Uterus (tissue), 4 donors: Measurements from ENCODE around the gene EIF3A. TPM values are rescaled to one million over a fixed set of nuclear protein-coding genes. Genes with fewer than 3 reads are reported as not detected.

Experiments
- DNase-seq, 2 donors: peaks; one replicate each; pipeline ENCODE4 v3.0.0-alpha.2; 2019 to 2020
- H3K27ac ChIP-seq, 2 donors: fragments of 200-600 bp; sonication (generic); 1 replicate in 1 of 2; 2 replicates in 1 of 2; pipeline ENCODE4 v1.5.1; 2016 to 2018
- H3K27me3 ChIP-seq, 2 donors: fragments of 200-600 bp; sonication (generic); one replicate each; pipeline ENCODE4 v1.5.1; 2018 to 2019; ENCODE audit warnings: control low read depth in 1 of 2
- H3K36me3 ChIP-seq, 2 donors: fragments of 200-600 bp; sonication (generic); one replicate each; pipeline ENCODE4 v1.5.1; 2019; ENCODE audit warnings: control low read depth in 1 of 2
- H3K4me1 ChIP-seq, 2 donors: fragments of 200-600 bp; sonication (generic); one replicate each; pipeline ENCODE4 v1.5.1; 2018 to 2019; ENCODE audit warnings: control low read depth in 1 of 2
- H3K4me3 ChIP-seq, 2 donors: fragments of 200-600 bp; sonication (generic); 1 replicate in 1 of 2; 2 replicates in 1 of 2; pipeline ENCODE4 v1.5.1; 2018 to 2019; ENCODE audit warnings: mild to moderate bottlenecking in 1 of 2
- H3K9me3 ChIP-seq, 2 donors: fragments of 200-600 bp; sonication (generic); one replicate each; pipeline ENCODE4 v1.5.1; 2019; ENCODE audit warnings: control low read depth in 1 of 2
- POLR2A ChIP-seq, 2 donors: fragments of 450-650 bp; IDR thresholded peaks; one replicate each; pipeline ENCODE4 v1.6.1; 2016; ENCODE audit warnings: antibody characterized with exemption in 2 of 2, mild to moderate bottlenecking in 1 of 2, moderate library complexity in 1 of 2
- intact Hi-C: fragments of 100-400 bp; cut with DNase I; formaldehyde crosslinking; loops from one replicate; pipeline ENCODE4 v1.15.1; 2023; ENCODE audit warnings: low total_unique reads
- total RNA-seq, 4 donors: library from RNA; depleted of rRNA in 3 of 4; stranded (reverse); fragments of >200 nt in 3 of 4; gene quantifications; one replicate each; pipeline versions ENCODE4 v1.1.0 to v1.2.4, GENCODE V29; 2014 to 2023
- TF ChIP-seq, protein P1 (sequence below), 4 experiments: fragments of 200-600 bp in 2 of 4; fragments of 450-650 bp in 2 of 4; sonication (generic) in 2 of 4; IDR thresholded peaks; one replicate each; pipeline ENCODE4 v1.5.1; 2016 to 2019; ENCODE audit warnings: antibody characterized with exemption in 4 of 4, mild to moderate bottlenecking in 2 of 4, moderate library complexity in 1 of 4
- donor health status: DM: yes; HTN: yes; CAD: no.

EIF3A gene, protein sequence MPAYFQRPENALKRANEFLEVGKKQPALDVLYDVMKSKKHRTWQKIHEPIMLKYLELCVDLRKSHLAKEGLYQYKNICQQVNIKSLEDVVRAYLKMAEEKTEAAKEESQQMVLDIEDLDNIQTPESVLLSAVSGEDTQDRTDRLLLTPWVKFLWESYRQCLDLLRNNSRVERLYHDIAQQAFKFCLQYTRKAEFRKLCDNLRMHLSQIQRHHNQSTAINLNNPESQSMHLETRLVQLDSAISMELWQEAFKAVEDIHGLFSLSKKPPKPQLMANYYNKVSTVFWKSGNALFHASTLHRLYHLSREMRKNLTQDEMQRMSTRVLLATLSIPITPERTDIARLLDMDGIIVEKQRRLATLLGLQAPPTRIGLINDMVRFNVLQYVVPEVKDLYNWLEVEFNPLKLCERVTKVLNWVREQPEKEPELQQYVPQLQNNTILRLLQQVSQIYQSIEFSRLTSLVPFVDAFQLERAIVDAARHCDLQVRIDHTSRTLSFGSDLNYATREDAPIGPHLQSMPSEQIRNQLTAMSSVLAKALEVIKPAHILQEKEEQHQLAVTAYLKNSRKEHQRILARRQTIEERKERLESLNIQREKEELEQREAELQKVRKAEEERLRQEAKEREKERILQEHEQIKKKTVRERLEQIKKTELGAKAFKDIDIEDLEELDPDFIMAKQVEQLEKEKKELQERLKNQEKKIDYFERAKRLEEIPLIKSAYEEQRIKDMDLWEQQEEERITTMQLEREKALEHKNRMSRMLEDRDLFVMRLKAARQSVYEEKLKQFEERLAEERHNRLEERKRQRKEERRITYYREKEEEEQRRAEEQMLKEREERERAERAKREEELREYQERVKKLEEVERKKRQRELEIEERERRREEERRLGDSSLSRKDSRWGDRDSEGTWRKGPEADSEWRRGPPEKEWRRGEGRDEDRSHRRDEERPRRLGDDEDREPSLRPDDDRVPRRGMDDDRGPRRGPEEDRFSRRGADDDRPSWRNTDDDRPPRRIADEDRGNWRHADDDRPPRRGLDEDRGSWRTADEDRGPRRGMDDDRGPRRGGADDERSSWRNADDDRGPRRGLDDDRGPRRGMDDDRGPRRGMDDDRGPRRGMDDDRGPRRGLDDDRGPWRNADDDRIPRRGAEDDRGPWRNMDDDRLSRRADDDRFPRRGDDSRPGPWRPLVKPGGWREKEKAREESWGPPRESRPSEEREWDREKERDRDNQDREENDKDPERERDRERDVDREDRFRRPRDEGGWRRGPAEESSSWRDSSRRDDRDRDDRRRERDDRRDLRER (N-terminal part only)
- 100 to 1,000 TPM in 2 of 4 donors, 10 to 100 TPM in 2; 54.3 to 144 (median 89.2) TPM for total RNA-seq

DNA sequence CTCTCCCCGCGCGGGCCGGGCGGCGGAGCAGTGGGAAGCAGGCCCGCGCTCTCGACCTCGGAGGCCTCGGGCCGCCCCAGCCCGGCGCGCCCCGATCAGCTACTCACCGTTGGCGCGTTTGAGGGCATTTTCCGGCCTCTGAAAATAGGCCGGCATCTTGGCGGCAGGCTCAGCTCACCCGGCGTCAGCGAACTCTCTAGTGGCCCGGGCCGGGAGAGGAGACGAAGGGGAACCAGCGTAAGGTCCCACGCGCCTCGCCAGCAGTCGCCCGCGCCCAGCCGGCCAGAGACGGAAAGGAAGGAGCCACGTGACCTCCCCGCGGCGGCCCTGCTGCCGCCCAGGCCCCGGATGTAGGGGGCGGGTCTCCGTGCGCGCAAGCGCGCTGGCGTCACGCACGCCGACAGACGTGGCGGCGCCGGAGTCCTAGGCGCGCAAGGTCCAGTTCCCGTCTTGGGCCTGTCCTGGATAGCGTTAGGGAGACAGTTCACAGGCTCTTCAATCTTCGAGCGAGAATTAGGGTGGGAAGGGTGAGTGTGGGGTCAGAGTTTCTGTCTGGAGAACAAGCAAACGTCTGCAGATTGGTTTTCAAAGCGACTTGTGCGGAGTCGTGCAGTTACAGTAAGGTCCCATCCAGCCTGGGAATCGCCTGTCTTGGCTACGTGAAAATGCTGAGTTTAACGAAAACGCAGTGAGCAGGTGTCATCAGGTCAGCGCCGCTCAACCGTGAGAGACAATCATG lies at the start of gene EIF3A:
Gene EIF3A (minus strand): TSS at position 297 of the 739 bp plus-strand sequence. CDS start 141 bp downstream, at position 156.
- intact Hi-C loops, result no loop called here

DNA sequence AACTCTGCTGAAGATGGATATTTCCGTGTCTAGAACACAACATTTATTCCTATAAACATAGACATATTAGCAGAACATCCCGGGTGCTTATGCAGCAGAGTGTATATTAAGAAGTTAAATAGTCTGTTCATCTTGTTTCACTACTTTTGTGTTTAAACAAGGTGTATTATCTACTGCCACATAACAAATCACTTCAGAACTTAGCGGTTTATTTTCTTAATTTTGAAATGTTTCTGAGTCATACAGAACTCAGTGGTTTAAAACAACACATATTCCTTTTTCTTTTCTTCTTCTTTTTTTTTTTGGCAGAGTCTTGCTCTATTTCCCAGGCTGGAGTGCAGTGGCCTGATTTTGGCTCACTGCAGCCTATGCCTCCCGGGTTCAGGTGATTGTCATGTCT lies 49.1 kb upstream of the EIF3A start:
- Histone ChIP-seq H3K36me3 (no peaks in the 10 kb centered on the region), H3K4me3 (no peak overlapping the region), H3K27me3 (no peaks in the 10 kb centered on the region), H3K9me3 (no peaks in the 10 kb centered on the region), H3K27ac (no peak overlapping the region), H3K4me1 (no peaks in the 10 kb centered on the region)
- TF ChIP-seq, protein P1, sequence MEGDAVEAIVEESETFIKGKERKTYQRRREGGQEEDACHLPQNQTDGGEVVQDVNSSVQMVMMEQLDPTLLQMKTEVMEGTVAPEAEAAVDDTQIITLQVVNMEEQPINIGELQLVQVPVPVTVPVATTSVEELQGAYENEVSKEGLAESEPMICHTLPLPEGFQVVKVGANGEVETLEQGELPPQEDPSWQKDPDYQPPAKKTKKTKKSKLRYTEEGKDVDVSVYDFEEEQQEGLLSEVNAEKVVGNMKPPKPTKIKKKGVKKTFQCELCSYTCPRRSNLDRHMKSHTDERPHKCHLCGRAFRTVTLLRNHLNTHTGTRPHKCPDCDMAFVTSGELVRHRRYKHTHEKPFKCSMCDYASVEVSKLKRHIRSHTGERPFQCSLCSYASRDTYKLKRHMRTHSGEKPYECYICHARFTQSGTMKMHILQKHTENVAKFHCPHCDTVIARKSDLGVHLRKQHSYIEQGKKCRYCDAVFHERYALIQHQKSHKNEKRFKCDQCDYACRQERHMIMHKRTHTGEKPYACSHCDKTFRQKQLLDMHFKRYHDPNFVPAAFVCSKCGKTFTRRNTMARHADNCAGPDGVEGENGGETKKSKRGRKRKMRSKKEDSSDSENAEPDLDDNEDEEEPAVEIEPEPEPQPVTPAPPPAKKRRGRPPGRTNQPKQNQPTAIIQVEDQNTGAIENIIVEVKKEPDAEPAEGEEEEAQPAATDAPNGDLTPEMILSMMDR (IDR thresholded peaks at IDR 0.05), result no peak
- TF ChIP-seq POLR2A (IDR thresholded peaks at IDR 0.05), result no peak
- intact Hi-C loops, result no loop called here
- no peak for DNase-seq

More for the DNA sequence above, at the start of gene EIF3A:
- H3K36me3 ChIP-seq, result no peaks in the 10 kb centered on the region
- no peaks in the 10 kb centered on the region for H3K27me3 ChIP-seq
- H3K4me3 ChIP-seq, result peak within 1 kb of the TSS; percentile 64 to 96
- no peaks in the 10 kb centered on the region for H3K9me3 ChIP-seq
- DNase-seq, result peak; percentile 87 to 94
- H3K27ac ChIP-seq, result peak within 1 kb of the TSS; percentile 94
- no peaks in the 10 kb centered on the region for H3K4me1 ChIP-seq
- peak; percentile 91 to 94 for TF ChIP-seq POLR2A (IDR thresholded peaks at IDR 0.05)
- TF ChIP-seq, protein P1 (IDR thresholded peaks at IDR 0.05), result peak in 1 of 4 experiments; percentile 4

DNA sequence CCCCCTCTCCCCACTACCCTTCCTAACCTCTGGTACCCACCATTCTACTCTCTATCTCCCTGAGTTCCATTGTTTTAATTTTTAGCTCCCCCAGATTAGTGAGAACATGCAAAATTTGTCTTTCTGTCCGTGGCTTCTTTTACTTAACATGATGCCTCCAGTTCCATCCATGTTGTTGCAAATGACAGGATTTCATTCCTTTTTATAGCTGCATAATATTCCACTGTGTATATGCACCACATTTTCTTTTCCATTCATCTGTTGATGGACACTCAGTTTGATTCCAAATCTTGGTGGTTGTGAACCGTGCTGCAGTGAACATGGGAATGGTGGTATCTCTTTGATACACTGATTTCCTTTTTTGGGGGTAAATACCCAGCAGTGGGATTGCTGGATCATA lies 45.3 kb upstream of the EIF3A start:
- H3K27me3 ChIP-seq, result no peaks in the 10 kb centered on the region
- TF ChIP-seq, protein P1 (IDR thresholded peaks at IDR 0.05), result no peak
- TF ChIP-seq POLR2A (IDR thresholded peaks at IDR 0.05), result no peak
- no peaks in the 10 kb centered on the region for H3K36me3 ChIP-seq
- no peak overlapping the region for H3K4me3 ChIP-seq
- no peaks in the 10 kb centered on the region for H3K4me1 ChIP-seq
- intact Hi-C loops, result no loop called here
- no peaks in the 10 kb centered on the region for H3K9me3 ChIP-seq
- no peak for DNase-seq
- H3K27ac ChIP-seq, result no peak overlapping the region

DNA sequence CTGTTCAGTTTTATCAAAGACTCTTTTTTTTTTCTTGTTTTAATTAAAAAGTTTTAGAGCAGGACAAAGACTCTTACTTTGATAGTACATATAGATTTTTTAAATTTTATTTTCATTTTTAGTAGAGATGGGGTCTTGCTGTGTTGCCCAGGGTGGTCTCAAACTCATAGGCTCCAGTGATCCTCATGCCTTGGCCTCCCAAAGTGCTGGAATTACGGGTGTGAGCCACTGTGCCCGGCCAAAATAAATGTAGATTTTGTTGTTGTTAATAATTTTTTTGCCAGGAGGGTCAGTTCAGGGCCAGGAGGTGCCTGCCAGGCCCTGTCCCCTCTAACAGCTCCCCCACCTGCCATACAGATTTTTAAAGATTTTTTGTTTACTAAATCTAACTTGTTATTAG lies 40.3 kb upstream of the EIF3A start:
- H3K4me3 ChIP-seq, result no peak overlapping the region
- intact Hi-C loops, result no loop called here
- no peaks in the 10 kb centered on the region for H3K9me3 ChIP-seq
- no peak for DNase-seq
- no peaks in the 10 kb centered on the region for H3K4me1 ChIP-seq
- no peak overlapping the region for H3K27ac ChIP-seq
- TF ChIP-seq, protein P1 (IDR thresholded peaks at IDR 0.05), result no peak
- TF ChIP-seq POLR2A (IDR thresholded peaks at IDR 0.05), result no peak
- H3K27me3 ChIP-seq, result no peaks in the 10 kb centered on the region
- H3K36me3 ChIP-seq, result no peaks in the 10 kb centered on the region
